T-helper 17 cell (primary cell): Measurements from ENCODE around the gene GRID2. TPM values are rescaled to one million over a fixed set of nuclear protein-coding genes. Genes with fewer than 3 reads are reported as not detected.

Source experiments
- ATAC-seq: fragments of 150-1000 bp; cut with Tn5 transposase; 2 replicates; pipeline ENCODE4 v1.10.0; 2021; ENCODE audit warnings: mild to moderate bottlenecking, moderate library complexity
- DNase-seq, 3 donors: peaks; one replicate each; pipeline versions ENCODE4 v3.0.0 to v3.0.0-alpha.2; 2020 to 2021
- H3K9me3 ChIP-seq: one replicate; pipeline ENCODE4 v1.7.0; 2013; ENCODE audit warnings: low read length, mild to moderate bottlenecking; ENCODE audit not compliant: control insufficient read depth, poor library complexity, severe bottlenecking
- H3K27ac Mint-ChIP-seq: one replicate; pipeline ENCODE4 v1.8.0; 2022; ENCODE audit warnings: mild to moderate bottlenecking, moderate library complexity, mixed read lengths
- H3K27me3 Mint-ChIP-seq: one replicate; pipeline ENCODE4 v1.8.0; 2022; ENCODE audit warnings: mixed read lengths
- H3K36me3 Mint-ChIP-seq: one replicate; pipeline ENCODE4 v1.8.0; 2022; ENCODE audit warnings: low read depth, mixed read lengths
- H3K4me1 Mint-ChIP-seq: one replicate; pipeline ENCODE4 v1.8.0; 2022; ENCODE audit warnings: mild to moderate bottlenecking, mixed read lengths
- H3K4me3 Mint-ChIP-seq: one replicate; pipeline ENCODE4 v1.8.0; 2022; ENCODE audit warnings: mild to moderate bottlenecking, moderate library complexity, mixed read lengths
- total RNA-seq, 4 donors: library from RNA in 2 of 4; stranded (reverse) in 2 of 4; gene quantifications; one replicate each; pipeline ENCODE4 v1.2.3 and lab custom pipeline; 2022 to 2026

Gene GRID2
- total RNA-seq, 2 donors from 2014 or later: not detected

- DNase-seq (no peak), ATAC-seq (no peak)
- H3K9me3 ChIP-seq: no peaks in the 10 kb centered on the region
- no peak overlapping the region for H3K4me3 Mint-ChIP-seq
- no peak overlapping the region for H3K27ac Mint-ChIP-seq
- no peaks in the 10 kb centered on the region for H3K36me3 Mint-ChIP-seq
- no peaks in the 10 kb centered on the region for H3K27me3 Mint-ChIP-seq
- H3K4me1 Mint-ChIP-seq: peaks cover 4% of the 10 kb centered on the region
These were observed 1471.8 kb downstream of the GRID2 start for GRCh38 chr4:93775551-93775950.

- Mint-ChIP-seq H3K4me3 (no peak overlapping the region), H3K27ac (no peak overlapping the region), H3K27me3 (no peaks in the 10 kb centered on the region), H3K4me1 (peaks cover 4% of the 10 kb centered on the region), H3K36me3 (no peaks in the 10 kb centered on the region)
- no peaks in the 10 kb centered on the region for H3K9me3 ChIP-seq
- DNase-seq (no peak), ATAC-seq (no peak)
These were observed 1472.8 kb downstream of the GRID2 start for GRCh38 chr4:93776386-93777080.

DNA sequence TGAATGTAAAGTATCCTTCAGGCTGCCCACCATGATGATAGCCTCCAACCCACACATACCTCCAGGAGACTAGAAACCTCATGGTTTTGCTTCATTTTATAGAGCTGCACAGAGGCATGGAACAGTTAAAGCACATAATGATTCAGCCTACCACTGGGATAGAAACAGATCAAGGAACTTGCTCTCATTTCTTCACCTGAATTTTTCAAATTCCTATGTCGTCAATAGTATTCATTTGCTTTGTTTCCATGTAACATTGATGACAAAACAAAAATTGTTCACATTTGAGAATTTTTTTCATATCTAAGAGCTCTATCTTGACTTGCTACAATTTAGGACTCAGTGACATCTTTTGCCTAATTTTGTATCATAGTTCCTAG, 1473.3 kb downstream of the GRID2 start:
- peaks cover 4% of the 10 kb centered on the region for H3K4me1 Mint-ChIP-seq
- no peaks in the 10 kb centered on the region for H3K27me3 Mint-ChIP-seq
- no peak overlapping the region for H3K4me3 Mint-ChIP-seq
- ATAC-seq (no peak), DNase-seq (no peak)
- no peaks in the 10 kb centered on the region for H3K9me3 ChIP-seq
- no peak overlapping the region for H3K27ac Mint-ChIP-seq
- no peaks in the 10 kb centered on the region for H3K36me3 Mint-ChIP-seq

- no peak for DNase-seq
- H3K27ac Mint-ChIP-seq: no peak overlapping the region
- H3K27me3 Mint-ChIP-seq: no peaks in the 10 kb centered on the region
- H3K9me3 ChIP-seq: no peaks in the 10 kb centered on the region
- no peak overlapping the region for H3K4me3 Mint-ChIP-seq
- H3K4me1 Mint-ChIP-seq: no peaks in the 10 kb centered on the region
- ATAC-seq: no peak
- no peaks in the 10 kb centered on the region for H3K36me3 Mint-ChIP-seq
These were observed 1475.5 kb downstream of the GRID2 start for GRCh38 chr4:93779228-93779627.

DNA sequence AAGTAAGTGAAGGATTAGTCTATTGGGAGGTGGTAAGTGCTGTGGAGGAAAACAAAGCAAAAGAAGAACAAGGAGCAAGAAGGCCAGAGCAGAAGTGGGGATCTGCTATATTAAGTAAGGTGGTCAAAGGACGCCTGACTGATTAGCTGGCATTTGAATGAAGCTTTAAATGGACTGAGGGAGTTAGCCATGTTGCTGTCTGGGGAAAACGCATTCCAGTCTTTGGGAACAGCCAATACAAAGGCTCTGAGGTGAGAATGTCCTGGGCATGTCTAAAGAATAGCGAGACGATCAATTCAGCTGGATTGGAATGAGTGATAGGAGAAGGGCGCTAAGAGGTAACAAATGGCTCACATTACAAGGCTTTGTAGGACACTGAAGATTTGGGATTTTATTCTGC, 1476.3 kb downstream of the GRID2 start:
- no peak for ATAC-seq
- H3K9me3 ChIP-seq: no peaks in the 10 kb centered on the region
- Mint-ChIP-seq H3K4me3 (no peak overlapping the region), H3K4me1 (no peaks in the 10 kb centered on the region), H3K36me3 (no peaks in the 10 kb centered on the region), H3K27me3 (no peaks in the 10 kb centered on the region), H3K27ac (no peak overlapping the region)
- DNase-seq: no peak

- H3K9me3 ChIP-seq: no peaks in the 10 kb centered on the region
- no peaks in the 10 kb centered on the region for H3K27me3 Mint-ChIP-seq
- ATAC-seq: no peak
- H3K27ac Mint-ChIP-seq: no peak overlapping the region
- H3K4me1 Mint-ChIP-seq: no peaks in the 10 kb centered on the region
- DNase-seq: no peak
- H3K36me3 Mint-ChIP-seq: no peaks in the 10 kb centered on the region
- no peak overlapping the region for H3K4me3 Mint-ChIP-seq
These were observed 1477.4 kb downstream of the GRID2 start for GRCh38 chr4:93781198-93781597.

DNA sequence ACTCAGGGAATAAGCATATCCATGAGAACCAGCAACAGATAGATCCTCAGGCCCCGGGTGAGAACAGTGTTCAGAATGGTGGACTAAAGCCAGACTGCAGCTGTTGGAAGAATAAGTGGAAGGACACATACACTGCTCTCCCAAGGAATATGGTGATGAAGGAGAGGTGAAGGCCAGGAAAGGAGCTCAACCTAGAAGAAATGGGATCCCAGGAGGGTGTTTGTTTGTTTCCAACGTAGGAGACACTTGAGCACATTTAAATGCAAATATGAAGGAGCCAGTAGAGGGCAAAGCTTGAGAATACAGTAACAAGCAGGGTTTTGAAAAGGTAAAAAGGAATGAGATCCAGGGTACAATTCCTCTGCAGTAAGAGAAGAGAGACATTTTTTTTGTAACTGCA, 1482.4 kb downstream of the GRID2 start:
- Mint-ChIP-seq H3K27me3 (no peaks in the 10 kb centered on the region), H3K4me3 (no peak overlapping the region), H3K4me1 (no peaks in the 10 kb centered on the region), H3K36me3 (no peaks in the 10 kb centered on the region), H3K27ac (no peak overlapping the region)
- DNase-seq: no peak
- ATAC-seq: no peak
- H3K9me3 ChIP-seq: no peaks in the 10 kb centered on the region

GRCh38 chr4:93788712-93789111, 1484.9 kb downstream of the GRID2 start:
- ATAC-seq (no peak), DNase-seq (no peak)
- H3K4me1 Mint-ChIP-seq: no peaks in the 10 kb centered on the region
- H3K9me3 ChIP-seq: no peaks in the 10 kb centered on the region
- no peaks in the 10 kb centered on the region for H3K36me3 Mint-ChIP-seq
- H3K4me3 Mint-ChIP-seq: no peak overlapping the region
- peaks cover 1% of the 10 kb centered on the region for H3K27me3 Mint-ChIP-seq
- H3K27ac Mint-ChIP-seq: no peak overlapping the region

DNA sequence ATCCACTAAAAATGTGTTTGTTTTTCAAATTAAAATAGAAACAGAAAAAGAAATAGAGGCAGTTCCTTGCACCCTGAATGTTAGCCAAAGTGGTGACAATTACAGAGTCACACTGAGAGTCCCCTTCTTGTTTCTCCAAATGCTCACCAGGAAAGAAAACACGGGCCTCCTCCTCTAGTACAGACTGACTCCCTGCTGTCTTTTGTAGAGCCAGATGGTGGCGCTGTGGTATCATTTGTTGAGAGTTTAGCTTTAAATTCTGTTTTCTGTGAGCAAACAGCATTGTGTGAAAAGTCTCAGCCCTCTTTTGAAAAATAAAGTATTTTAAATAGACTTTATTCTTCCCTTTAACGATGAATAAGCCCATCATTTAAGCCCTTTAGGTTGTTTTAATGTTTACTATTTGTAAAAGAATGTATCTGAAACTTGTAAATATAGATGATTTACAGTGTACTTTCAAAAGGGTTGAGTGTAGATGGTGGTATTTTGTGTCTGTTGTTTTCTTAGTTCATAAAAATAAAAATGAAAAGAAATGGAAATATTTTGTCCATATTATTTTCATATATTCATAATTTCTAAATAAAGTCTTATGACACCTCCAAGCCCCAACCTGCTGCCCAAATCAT, 1487.9 kb downstream of the GRID2 start:
- H3K4me1 Mint-ChIP-seq: no peaks in the 10 kb centered on the region
- DNase-seq (no peak), ATAC-seq (no peak)
- H3K27me3 Mint-ChIP-seq: peaks cover 4% of the 10 kb centered on the region
- H3K27ac Mint-ChIP-seq: no peak overlapping the region
- no peak overlapping the region for H3K4me3 Mint-ChIP-seq
- H3K36me3 Mint-ChIP-seq: no peaks in the 10 kb centered on the region
- H3K9me3 ChIP-seq: no peaks in the 10 kb centered on the region

GRCh38 chr4:93802045-93802444, 1498.3 kb downstream of the GRID2 start:
- Mint-ChIP-seq H3K27me3 (no peaks in the 10 kb centered on the region), H3K4me3 (no peak overlapping the region), H3K27ac (no peak overlapping the region), H3K36me3 (no peaks in the 10 kb centered on the region), H3K4me1 (no peaks in the 10 kb centered on the region)
- no peaks in the 10 kb centered on the region for H3K9me3 ChIP-seq
- DNase-seq: no peak
- no peak for ATAC-seq

- no peak for DNase-seq
These were observed 1506.0 kb downstream of the GRID2 start for GRCh38 chr4:93809773-93810172.

DNA sequence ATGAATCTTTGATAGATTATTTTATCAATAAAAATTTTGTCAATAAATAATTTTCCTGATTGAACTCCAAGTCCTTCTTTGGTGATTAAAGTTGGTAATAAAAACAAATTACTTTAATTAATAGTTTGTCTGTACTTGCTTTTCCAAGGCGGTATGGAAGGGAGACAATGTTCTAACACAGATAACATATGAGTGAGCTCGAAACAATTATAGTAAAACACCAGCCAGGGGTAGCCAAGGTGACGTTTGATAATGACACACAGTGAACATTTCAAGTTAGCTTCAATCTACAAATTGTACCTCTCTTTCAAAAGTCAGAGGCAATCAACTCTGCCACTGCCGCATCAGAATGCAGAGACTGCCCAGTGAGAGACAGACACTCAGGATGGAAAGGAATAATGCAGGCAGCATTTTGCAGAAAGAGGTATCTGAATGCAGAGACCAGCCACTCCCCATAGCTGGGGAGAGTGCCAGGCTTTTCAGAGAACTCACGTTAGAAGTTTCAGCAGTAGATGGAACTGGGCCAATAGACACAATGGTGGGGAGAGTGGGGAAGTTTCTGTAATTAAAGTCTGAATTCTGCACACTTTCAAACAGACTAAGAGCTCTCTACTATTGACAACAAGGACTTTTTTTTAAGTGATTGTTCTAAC, 1506.7 kb downstream of the GRID2 start:
- Mint-ChIP-seq H3K36me3 (no peaks in the 10 kb centered on the region), H3K4me3 (no peak overlapping the region), H3K4me1 (no peaks in the 10 kb centered on the region), H3K27me3 (no peaks in the 10 kb centered on the region), H3K27ac (no peak overlapping the region)
- ATAC-seq (no peak), DNase-seq (no peak)
- no peaks in the 10 kb centered on the region for H3K9me3 ChIP-seq

More at GRCh38 chr4:93809773-93810172, 1506.0 kb downstream of the GRID2 start:
- Mint-ChIP-seq H3K4me1 (no peaks in the 10 kb centered on the region), H3K4me3 (no peak overlapping the region), H3K27me3 (no peaks in the 10 kb centered on the region), H3K27ac (no peak overlapping the region), H3K36me3 (no peaks in the 10 kb centered on the region)
- no peaks in the 10 kb centered on the region for H3K9me3 ChIP-seq
- no peak for ATAC-seq

DNA sequence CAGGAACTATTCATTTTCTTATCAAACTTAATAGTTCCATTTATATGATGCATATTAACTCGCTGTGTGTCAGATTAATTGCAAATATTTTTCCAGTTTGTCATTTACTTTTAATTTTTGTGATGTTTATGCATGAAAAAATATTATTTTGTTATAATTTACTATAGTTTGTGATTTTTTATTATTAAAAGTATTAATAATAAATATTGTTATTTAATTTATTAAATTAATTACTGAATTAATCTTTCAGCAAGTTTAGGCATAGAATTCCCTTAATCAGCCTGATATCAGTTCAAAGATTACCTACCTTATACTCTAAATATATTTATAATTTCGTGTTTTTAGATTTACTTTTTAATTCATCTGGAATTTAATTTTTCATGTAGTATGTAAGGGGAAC, 1509.3 kb downstream of the GRID2 start:
- H3K4me1 Mint-ChIP-seq: no peaks in the 10 kb centered on the region
- DNase-seq (no peak), ATAC-seq (no peak)
- no peaks in the 10 kb centered on the region for H3K27me3 Mint-ChIP-seq
- H3K36me3 Mint-ChIP-seq: no peaks in the 10 kb centered on the region
- H3K9me3 ChIP-seq: no peaks in the 10 kb centered on the region
- H3K4me3 Mint-ChIP-seq: no peak overlapping the region
- no peak overlapping the region for H3K27ac Mint-ChIP-seq

- no peak for DNase-seq
These were observed 1510.4 kb downstream of the GRID2 start for GRCh38 chr4:93814141-93814540.

More at GRCh38 chr4:93814141-93814540, 1510.4 kb downstream of the GRID2 start:
- H3K4me3 Mint-ChIP-seq: no peak overlapping the region
- H3K27ac Mint-ChIP-seq: no peak overlapping the region
- no peaks in the 10 kb centered on the region for H3K27me3 Mint-ChIP-seq
- no peaks in the 10 kb centered on the region for H3K9me3 ChIP-seq
- H3K4me1 Mint-ChIP-seq: no peaks in the 10 kb centered on the region
- H3K36me3 Mint-ChIP-seq: no peaks in the 10 kb centered on the region
- no peak for ATAC-seq
